Stimulated activated naive B cell treated with anti-CD40 and anti-IgM and Interleukin-4, amounts not matched to agents 10 μg/mL and 1 μg/mL and 100 μg/mL, for 72 hours (primary cell): ENCODE results near the gene ATOX1.

Experiments used
- ATAC-seq, 2 donors: fragments of 150-1000 bp; cut with Tn5 transposase; replicated peaks; 2 replicates each; pipeline ENCODE4 v1.10.0; 2021; ENCODE audit warnings: moderate library complexity in 1 of 2
- DNase-seq: peaks from one replicate; pipeline ENCODE4 v3.0.0; 2021
- H3K27ac Mint-ChIP-seq: one replicate; pipeline ENCODE4 v1.8.0; 2022; ENCODE audit warnings: mild to moderate bottlenecking, mixed read lengths
- H3K27me3 Mint-ChIP-seq, 2 donors: one replicate each; pipeline ENCODE4 v1.8.0; 2022; ENCODE audit warnings: mixed read lengths in 2 of 2
- H3K36me3 Mint-ChIP-seq, 2 donors: one replicate each; pipeline ENCODE4 v1.8.0; 2022; ENCODE audit warnings: mixed read lengths in 2 of 2, mild to moderate bottlenecking in 1 of 2
- H3K4me1 Mint-ChIP-seq, 2 donors: one replicate each; pipeline ENCODE4 v1.8.0; 2022; ENCODE audit warnings: mixed read lengths in 2 of 2, mild to moderate bottlenecking in 1 of 2
- H3K4me3 Mint-ChIP-seq, 2 donors: one replicate each; pipeline ENCODE4 v1.8.0; 2022; ENCODE audit warnings: mild to moderate bottlenecking in 2 of 2, mixed read lengths in 2 of 2, moderate library complexity in 1 of 2
- H3K9me3 Mint-ChIP-seq, 2 donors: one replicate each; pipeline ENCODE4 v1.8.0; 2022; ENCODE audit warnings: mixed read lengths in 2 of 2, mild to moderate bottlenecking in 1 of 2

Gene ATOX1

GRCh38 chr5:151751091-151751490, 7.3 kb downstream of the ATOX1 start:
- peaks cover 22 to 31% of the 10 kb centered on the region in 2 donors for H3K36me3 Mint-ChIP-seq
- ATAC-seq (no peak), DNase-seq (no peak)

GRCh38 chr5:151750121-151750520, 8.3 kb downstream of the ATOX1 start:
- Mint-ChIP-seq H3K4me1 (peaks cover 30 to 57% of the 10 kb centered on the region in 2 donors), H3K27ac (peak overlapping the region; percentile 94), H3K9me3 (no peaks in the 10 kb centered on the region), H3K4me3 (peak overlapping the region in 1 of 2 donors; percentile 62), H3K27me3 (no peaks in the 10 kb centered on the region), H3K36me3 (peaks cover 27 to 36% of the 10 kb centered on the region in 2 donors)
- no peak for ATAC-seq
- no peak for DNase-seq

More at GRCh38 chr5:151751091-151751490, 7.3 kb downstream of the ATOX1 start:
- Mint-ChIP-seq H3K27me3 (no peaks in the 10 kb centered on the region), H3K27ac (no peak overlapping the region), H3K9me3 (no peaks in the 10 kb centered on the region), H3K4me1 (peaks cover 27 to 57% of the 10 kb centered on the region in 2 donors), H3K4me3 (no peak overlapping the region)

GRCh38 chr5:151745071-151745705, 13.2 kb downstream of the ATOX1 start:
- Mint-ChIP-seq H3K36me3 (peaks cover 34 to 52% of the 10 kb centered on the region in 2 donors), H3K9me3 (no peaks in the 10 kb centered on the region)

GRCh38 chr5:151743530-151743929, 14.9 kb downstream of the ATOX1 start:
- Mint-ChIP-seq H3K27ac (no peak overlapping the region), H3K4me3 (no peak overlapping the region), H3K4me1 (peaks cover 35 to 52% of the 10 kb centered on the region in 2 donors), H3K27me3 (no peaks in the 10 kb centered on the region), H3K9me3 (no peaks in the 10 kb centered on the region), H3K36me3 (peaks cover 38 to 53% of the 10 kb centered on the region in 2 donors)
- DNase-seq (no peak), ATAC-seq (no peak)

More at GRCh38 chr5:151745071-151745705, 13.2 kb downstream of the ATOX1 start:
- H3K27me3 Mint-ChIP-seq, result no peaks in the 10 kb centered on the region
- peak overlapping the region; percentile 18 to 37 for H3K4me3 Mint-ChIP-seq
- H3K4me1 Mint-ChIP-seq, result peaks cover 33 to 64% of the 10 kb centered on the region in 2 donors
- DNase-seq (peak; percentile 52), ATAC-seq (peak; percentile 82)
- H3K27ac Mint-ChIP-seq, result peak overlapping the region; percentile 72

GRCh38 chr5:151742870-151743294, 15.5 kb downstream of the ATOX1 start:
- Mint-ChIP-seq H3K4me3 (no peak overlapping the region), H3K36me3 (peaks cover 41 to 53% of the 10 kb centered on the region in 2 donors), H3K9me3 (no peaks in the 10 kb centered on the region), H3K27ac (no peak overlapping the region), H3K4me1 (peaks cover 35 to 50% of the 10 kb centered on the region in 2 donors), H3K27me3 (no peaks in the 10 kb centered on the region)
- DNase-seq, result no peak
- no peak for ATAC-seq

GRCh38 chr5:151741678-151742423, 16.6 kb downstream of the ATOX1 start:
- no peak overlapping the region for H3K4me3 Mint-ChIP-seq
- H3K9me3 Mint-ChIP-seq, result no peaks in the 10 kb centered on the region
- ATAC-seq, result no peak
- H3K4me1 Mint-ChIP-seq, result peaks cover 35 to 50% of the 10 kb centered on the region in 2 donors
- no peak for DNase-seq
- H3K36me3 Mint-ChIP-seq, result peaks cover 41 to 60% of the 10 kb centered on the region in 2 donors
- no peaks in the 10 kb centered on the region for H3K27me3 Mint-ChIP-seq
- H3K27ac Mint-ChIP-seq, result no peak overlapping the region

GRCh38 chr5:151740958-151741373, 17.5 kb downstream of the ATOX1 start:
- DNase-seq, result no peak
- no peaks in the 10 kb centered on the region for H3K27me3 Mint-ChIP-seq
- peak in 1 of 2 donors; percentile 2 for ATAC-seq
- H3K9me3 Mint-ChIP-seq, result no peaks in the 10 kb centered on the region
- H3K36me3 Mint-ChIP-seq, result peaks cover 41 to 60% of the 10 kb centered on the region in 2 donors
- no peak overlapping the region for H3K27ac Mint-ChIP-seq
- H3K4me3 Mint-ChIP-seq, result no peak overlapping the region
- H3K4me1 Mint-ChIP-seq, result peaks cover 31 to 43% of the 10 kb centered on the region in 2 donors

GRCh38 chr5:151740336-151740942, 18.0 kb downstream of the ATOX1 start:
- peaks cover 42 to 60% of the 10 kb centered on the region in 2 donors for H3K36me3 Mint-ChIP-seq
- peak overlapping the region; percentile 9 for H3K27ac Mint-ChIP-seq
- H3K4me1 Mint-ChIP-seq, result peaks cover 27 to 38% of the 10 kb centered on the region in 2 donors
- H3K4me3 Mint-ChIP-seq, result no peak overlapping the region
- no peaks in the 10 kb centered on the region for H3K27me3 Mint-ChIP-seq
- H3K9me3 Mint-ChIP-seq, result no peaks in the 10 kb centered on the region
- no peak for DNase-seq
- peak; percentile 65 to 67 for ATAC-seq

GRCh38 chr5:151739939-151740335, 18.5 kb downstream of the ATOX1 start:
- Mint-ChIP-seq H3K36me3 (peaks cover 38 to 55% of the 10 kb centered on the region in 2 donors), H3K4me3 (no peak overlapping the region), H3K4me1 (peaks cover 22 to 33% of the 10 kb centered on the region in 2 donors), H3K9me3 (no peaks in the 10 kb centered on the region), H3K27ac (no peak overlapping the region), H3K27me3 (no peaks in the 10 kb centered on the region)
- DNase-seq, result no peak
- no peak for ATAC-seq

- peaks cover 21 to 28% of the 10 kb centered on the region in 2 donors for H3K4me1 Mint-ChIP-seq
- H3K27ac Mint-ChIP-seq, result no peak overlapping the region
- no peaks in the 10 kb centered on the region for H3K27me3 Mint-ChIP-seq
- H3K36me3 Mint-ChIP-seq, result peaks cover 36 to 50% of the 10 kb centered on the region in 2 donors
- H3K9me3 Mint-ChIP-seq, result no peaks in the 10 kb centered on the region
- ATAC-seq (no peak), DNase-seq (no peak)
- H3K4me3 Mint-ChIP-seq, result no peak overlapping the region
Measured at GRCh38 chr5:151739395-151739794, 19.0 kb downstream of the ATOX1 start.

GRCh38 chr5:151738125-151738848, 20.1 kb downstream of the ATOX1 start:
- no peaks in the 10 kb centered on the region for H3K27me3 Mint-ChIP-seq

GRCh38 chr5:151737431-151737830, 21.0 kb downstream of the ATOX1 start:
- DNase-seq (no peak), ATAC-seq (no peak)
- peaks cover 10 to 17% of the 10 kb centered on the region in 2 donors for H3K4me1 Mint-ChIP-seq
- peak overlapping the region; percentile 51 for H3K27ac Mint-ChIP-seq
- no peak overlapping the region for H3K4me3 Mint-ChIP-seq
- peaks cover 32 to 41% of the 10 kb centered on the region in 2 donors for H3K36me3 Mint-ChIP-seq
- H3K9me3 Mint-ChIP-seq, result no peaks in the 10 kb centered on the region
- no peaks in the 10 kb centered on the region for H3K27me3 Mint-ChIP-seq

More at GRCh38 chr5:151738125-151738848, 20.1 kb downstream of the ATOX1 start:
- Mint-ChIP-seq H3K27ac (no peak overlapping the region), H3K9me3 (no peaks in the 10 kb centered on the region), H3K4me3 (no peak overlapping the region), H3K4me1 (peaks cover 16 to 26% of the 10 kb centered on the region in 2 donors), H3K36me3 (peaks cover 34 to 46% of the 10 kb centered on the region in 2 donors)
- DNase-seq, result no peak
- ATAC-seq, result no peak

GRCh38 chr5:151735646-151736045, 22.8 kb downstream of the ATOX1 start:
- no peaks in the 10 kb centered on the region for H3K27me3 Mint-ChIP-seq
- no peak for ATAC-seq
- no peak overlapping the region for H3K4me3 Mint-ChIP-seq
- H3K36me3 Mint-ChIP-seq, result peaks cover 33 to 42% of the 10 kb centered on the region in 2 donors
- peaks cover 7 to 9% of the 10 kb centered on the region in 2 donors for H3K4me1 Mint-ChIP-seq
- H3K9me3 Mint-ChIP-seq, result no peaks in the 10 kb centered on the region
- no peak overlapping the region for H3K27ac Mint-ChIP-seq
- no peak for DNase-seq

- peaks cover 34 to 44% of the 10 kb centered on the region in 2 donors for H3K36me3 Mint-ChIP-seq
- peaks cover 0 to 5% of the 10 kb centered on the region in 2 donors for H3K9me3 Mint-ChIP-seq
- H3K27me3 Mint-ChIP-seq, result no peaks in the 10 kb centered on the region
Measured at GRCh38 chr5:151734064-151734408, 24.4 kb downstream of the ATOX1 start.

More at GRCh38 chr5:151734064-151734408, 24.4 kb downstream of the ATOX1 start:
- Mint-ChIP-seq H3K4me1 (no peaks in the 10 kb centered on the region), H3K27ac (no peak overlapping the region), H3K4me3 (no peak overlapping the region)
- ATAC-seq (no peak), DNase-seq (no peak)
